Measurements from ENCODE around the gene CORO1C. TPM values are rescaled to one million over a fixed set of nuclear protein-coding genes. Genes with fewer than 3 reads are reported as not detected.

The CORO1C gene
- polyA plus RNA-seq, 1 experiment = 596 TPM

GRCh38 chr12:108635997-108636808 is 95.1 kb downstream of the CORO1C start:
- Histone ChIP-seq H3K9me3 (ENCODE audit: control insufficient read depth, insufficient read depth, low read length) (no peaks in the 10 kb centered on the region), H3K27ac (ENCODE audit: low read depth, low read length) (no peak overlapping the region), H3K27me3 (ENCODE audit: control insufficient read depth, insufficient read depth, low read length) (no peaks in the 10 kb centered on the region), H3K4me3 (ENCODE audit: low read depth, low read length) (no peak overlapping the region)
- no peak for DNase-seq (ENCODE audit: low read depth, low spot score)
- POLR2A ChIA-PET = interaction anchor here (0.6 kb wide), 1 partner anchor 167 kb away, joined by 7 read pairs; no protein-coding TSS in a partner anchor
- no peak for TF ChIP-seq CTCF (IDR thresholded peaks at IDR 0.05; ENCODE audit: low read depth, low read length)
- CTCF ChIA-PET = interaction anchor here (0.6 to 1.4 kb wide), 8 partner anchors 8 to 317 kb away, joined by 3 to 8 read pairs (median 4); no protein-coding TSS in a partner anchor

- Histone ChIP-seq H3K9me3 (ENCODE audit: control insufficient read depth, insufficient read depth, low read length) (no peaks in the 10 kb centered on the region), H3K27ac (ENCODE audit: low read depth, low read length) (no peak overlapping the region), H3K27me3 (ENCODE audit: control insufficient read depth, insufficient read depth, low read length) (no peaks in the 10 kb centered on the region), H3K4me3 (ENCODE audit: low read depth, low read length) (no peak overlapping the region)
- CTCF ChIA-PET = interaction anchor here (0.7 to 1.4 kb wide), 7 partner anchors 9 to 315 kb away, joined by 3 to 7 read pairs (median 4); no protein-coding TSS in a partner anchor
- DNase-seq (ENCODE audit: low read depth, low spot score) = no peak
- POLR2A ChIA-PET = no interaction called here
- TF ChIP-seq CTCF (IDR thresholded peaks at IDR 0.05; ENCODE audit: low read depth, low read length) = no peak
These were observed 95.9 kb downstream of the CORO1C start for GRCh38 chr12:108635201-108635996.

- ChIA-PET CTCF (interaction anchor here (0.9 kb wide), 1 partner anchor 64 kb away, joined by 3 read pairs; no protein-coding TSS in a partner anchor), POLR2A (no interaction called here)
- no peak for TF ChIP-seq CTCF (IDR thresholded peaks at IDR 0.05; ENCODE audit: low read depth, low read length)
- Histone ChIP-seq H3K4me3 (ENCODE audit: low read depth, low read length) (no peak overlapping the region), H3K27me3 (ENCODE audit: control insufficient read depth, insufficient read depth, low read length) (no peaks in the 10 kb centered on the region), H3K9me3 (ENCODE audit: control insufficient read depth, insufficient read depth, low read length) (no peaks in the 10 kb centered on the region), H3K27ac (ENCODE audit: low read depth, low read length) (no peak overlapping the region)
- DNase-seq (ENCODE audit: low read depth, low spot score) = no peak
These were observed 97.0 kb downstream of the CORO1C start for GRCh38 chr12:108634341-108634751.

GRCh38 chr12:108633534-108634248 is 97.6 kb downstream of the CORO1C start, which contains the start of gene SELPLG:
TSS of gene SELPLG (minus strand) at chr12:108633894. CDS start at chr12:108624307, 9,587 bp downstream.
- H3K27me3 ChIP-seq (ENCODE audit: control insufficient read depth, insufficient read depth, low read length) = no peaks in the 10 kb centered on the region
- no peaks in the 10 kb centered on the region for H3K9me3 ChIP-seq (ENCODE audit: control insufficient read depth, insufficient read depth, low read length)
- CTCF ChIA-PET = interaction anchor here (0.9 to 1.2 kb wide), 2 partner anchors 16 to 63 kb away, joined by 3 to 6 read pairs; no protein-coding TSS in a partner anchor
- no peak within 1 kb of the TSS for H3K4me3 ChIP-seq (ENCODE audit: low read depth, low read length)
- POLR2A ChIA-PET = no interaction called here
- H3K27ac ChIP-seq (ENCODE audit: low read depth, low read length) = peak within 1 kb of the TSS; percentile 2
- no peak for DNase-seq (ENCODE audit: low read depth, low spot score)
- TF ChIP-seq CTCF (IDR thresholded peaks at IDR 0.05; ENCODE audit: low read depth, low read length) = no peak

Data from AG04450 (cell line).